Astrocyte (in vitro differentiated cells and primary cell): ENCODE results near the gene OSBPL6.

ENCODE experiments used
- EZH2 ChIP-seq: IDR thresholded peaks from 2 replicates; pipeline ENCODE4 v1.6.1; 2012; ENCODE audit warnings: mild to moderate bottlenecking, low read length, inconsistent platforms; ENCODE audit not compliant: insufficient read depth
- TF ChIP-seq, protein P1 (sequence below): IDR thresholded peaks from 2 replicates; pipeline ENCODE4 v1.5.1; 2011; ENCODE audit warnings: low read depth, mild to moderate bottlenecking, inconsistent platforms, low read length, moderate library complexity; ENCODE audit not compliant: insufficient read depth

DNA sequence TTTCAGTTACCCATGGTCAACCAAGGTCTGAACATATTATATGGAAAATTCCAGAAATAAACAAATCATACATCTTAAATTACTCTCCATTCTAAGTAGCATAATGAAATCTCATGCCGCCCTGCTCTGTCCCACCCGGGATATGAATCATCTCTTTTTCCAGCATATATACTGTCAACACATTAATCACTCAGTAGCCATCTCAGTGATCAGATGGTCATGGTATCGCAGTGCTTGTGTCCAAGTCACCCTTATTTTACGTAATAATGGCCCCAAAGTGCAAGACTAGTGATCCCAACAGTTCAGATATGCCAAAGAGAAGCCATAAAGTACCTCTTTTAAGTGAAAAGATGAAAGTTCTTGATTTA, 43.8 kb downstream of the OSBPL6 start:
- TF ChIP-seq, protein P1, sequence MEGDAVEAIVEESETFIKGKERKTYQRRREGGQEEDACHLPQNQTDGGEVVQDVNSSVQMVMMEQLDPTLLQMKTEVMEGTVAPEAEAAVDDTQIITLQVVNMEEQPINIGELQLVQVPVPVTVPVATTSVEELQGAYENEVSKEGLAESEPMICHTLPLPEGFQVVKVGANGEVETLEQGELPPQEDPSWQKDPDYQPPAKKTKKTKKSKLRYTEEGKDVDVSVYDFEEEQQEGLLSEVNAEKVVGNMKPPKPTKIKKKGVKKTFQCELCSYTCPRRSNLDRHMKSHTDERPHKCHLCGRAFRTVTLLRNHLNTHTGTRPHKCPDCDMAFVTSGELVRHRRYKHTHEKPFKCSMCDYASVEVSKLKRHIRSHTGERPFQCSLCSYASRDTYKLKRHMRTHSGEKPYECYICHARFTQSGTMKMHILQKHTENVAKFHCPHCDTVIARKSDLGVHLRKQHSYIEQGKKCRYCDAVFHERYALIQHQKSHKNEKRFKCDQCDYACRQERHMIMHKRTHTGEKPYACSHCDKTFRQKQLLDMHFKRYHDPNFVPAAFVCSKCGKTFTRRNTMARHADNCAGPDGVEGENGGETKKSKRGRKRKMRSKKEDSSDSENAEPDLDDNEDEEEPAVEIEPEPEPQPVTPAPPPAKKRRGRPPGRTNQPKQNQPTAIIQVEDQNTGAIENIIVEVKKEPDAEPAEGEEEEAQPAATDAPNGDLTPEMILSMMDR: no peak
- no peak for TF ChIP-seq EZH2
